WERI-Rb-1 (cell line): ENCODE results near the gene GABRG3.

Experiments
- DNase-seq: peaks from one replicate; pipeline ENCODE4 v3.0.0-alpha.2; 2020
- H3K27ac ChIP-seq: fragments of 250-450 bp; sonication (Bioruptor Pico); 2 replicates; pipeline ENCODE4 v1.5.1; 2020; ENCODE audit warnings: mild to moderate bottlenecking, moderate library complexity
- H3K27me3 ChIP-seq: fragments of 250-450 bp; sonication (Bioruptor Pico); 2 replicates; pipeline ENCODE4 v1.5.1; 2021; ENCODE audit warnings: mild to moderate bottlenecking, low read depth, moderate library complexity; ENCODE audit not compliant: insufficient read depth, severe bottlenecking
- H3K36me3 ChIP-seq: fragments of 250-450 bp; sonication (Bioruptor Pico); 2 replicates; pipeline ENCODE4 v1.5.1; 2020; ENCODE audit warnings: mild to moderate bottlenecking, moderate library complexity
- H3K4me3 ChIP-seq: 2 replicates; pipeline ENCODE4 v1.5.1; 2011; ENCODE audit warnings: low read depth, mild to moderate bottlenecking, control low read depth, low read length
- H3K9me3 ChIP-seq: fragments of 250-450 bp; sonication (Bioruptor Pico); 2 replicates; pipeline ENCODE4 v1.5.1; 2021; ENCODE audit warnings: mild to moderate bottlenecking, moderate library complexity; ENCODE audit not compliant: severe bottlenecking
- CTCF ChIP-seq: IDR thresholded peaks from 2 replicates; pipeline ENCODE4 v1.5.1; 2011; ENCODE audit warnings: low read depth, mild to moderate bottlenecking, control low read depth, inconsistent platforms, low read length

The GABRG3 gene

GRCh38 chr15:27574541-27575054, 603.6 kb downstream of the GABRG3 start:
- H3K27ac ChIP-seq = no peak overlapping the region
- no peaks in the 10 kb centered on the region for H3K36me3 ChIP-seq
- no peaks in the 10 kb centered on the region for H3K27me3 ChIP-seq
- no peak overlapping the region for H3K4me3 ChIP-seq
- TF ChIP-seq CTCF = no peak
- DNase-seq = no peak
- H3K9me3 ChIP-seq = no peaks in the 10 kb centered on the region

- Histone ChIP-seq H3K4me3 (no peak overlapping the region), H3K36me3 (no peaks in the 10 kb centered on the region), H3K27ac (no peak overlapping the region), H3K9me3 (no peaks in the 10 kb centered on the region), H3K27me3 (no peaks in the 10 kb centered on the region)
- no peak for TF ChIP-seq CTCF
- no peak for DNase-seq
Observed at GRCh38 chr15:27575521-27575920, 604.5 kb downstream of the GABRG3 start.

GRCh38 chr15:27576576-27576975, 605.6 kb downstream of the GABRG3 start:
- Histone ChIP-seq H3K36me3 (no peaks in the 10 kb centered on the region), H3K27me3 (no peaks in the 10 kb centered on the region), H3K9me3 (no peaks in the 10 kb centered on the region), H3K27ac (no peak overlapping the region), H3K4me3 (no peak overlapping the region)
- TF ChIP-seq CTCF = no peak
- no peak for DNase-seq

- Histone ChIP-seq H3K9me3 (no peaks in the 10 kb centered on the region), H3K36me3 (no peaks in the 10 kb centered on the region), H3K4me3 (no peak overlapping the region), H3K27ac (no peak overlapping the region), H3K27me3 (no peaks in the 10 kb centered on the region)
- no peak for DNase-seq
- no peak for TF ChIP-seq CTCF
Observed at GRCh38 chr15:27579738-27580137, 608.8 kb downstream of the GABRG3 start.

- Histone ChIP-seq H3K36me3 (no peaks in the 10 kb centered on the region), H3K27me3 (no peaks in the 10 kb centered on the region), H3K27ac (no peak overlapping the region), H3K4me3 (no peak overlapping the region), H3K9me3 (no peaks in the 10 kb centered on the region)
- no peak for DNase-seq
- no peak for TF ChIP-seq CTCF
Observed at GRCh38 chr15:27582726-27583410, 611.9 kb downstream of the GABRG3 start.

GRCh38 chr15:27583651-27584050, 612.7 kb downstream of the GABRG3 start:
- Histone ChIP-seq H3K4me3 (no peak overlapping the region), H3K9me3 (no peaks in the 10 kb centered on the region), H3K27me3 (no peaks in the 10 kb centered on the region), H3K27ac (no peak overlapping the region), H3K36me3 (no peaks in the 10 kb centered on the region)
- DNase-seq = no peak
- no peak for TF ChIP-seq CTCF
